Measurements from ENCODE around the gene APOBEC2.
A peak's percentile ranks its signal among the peaks of the same experiment; 100 is the strongest.

Gene APOBEC2

GRCh38 chr6:41028561-41029412 lies 24.2 kb upstream of the APOBEC2 start:
- no peak for TF ChIP-seq ZFX (IDR thresholded peaks at IDR 0.05)
- TF ChIP-seq, protein P1, sequence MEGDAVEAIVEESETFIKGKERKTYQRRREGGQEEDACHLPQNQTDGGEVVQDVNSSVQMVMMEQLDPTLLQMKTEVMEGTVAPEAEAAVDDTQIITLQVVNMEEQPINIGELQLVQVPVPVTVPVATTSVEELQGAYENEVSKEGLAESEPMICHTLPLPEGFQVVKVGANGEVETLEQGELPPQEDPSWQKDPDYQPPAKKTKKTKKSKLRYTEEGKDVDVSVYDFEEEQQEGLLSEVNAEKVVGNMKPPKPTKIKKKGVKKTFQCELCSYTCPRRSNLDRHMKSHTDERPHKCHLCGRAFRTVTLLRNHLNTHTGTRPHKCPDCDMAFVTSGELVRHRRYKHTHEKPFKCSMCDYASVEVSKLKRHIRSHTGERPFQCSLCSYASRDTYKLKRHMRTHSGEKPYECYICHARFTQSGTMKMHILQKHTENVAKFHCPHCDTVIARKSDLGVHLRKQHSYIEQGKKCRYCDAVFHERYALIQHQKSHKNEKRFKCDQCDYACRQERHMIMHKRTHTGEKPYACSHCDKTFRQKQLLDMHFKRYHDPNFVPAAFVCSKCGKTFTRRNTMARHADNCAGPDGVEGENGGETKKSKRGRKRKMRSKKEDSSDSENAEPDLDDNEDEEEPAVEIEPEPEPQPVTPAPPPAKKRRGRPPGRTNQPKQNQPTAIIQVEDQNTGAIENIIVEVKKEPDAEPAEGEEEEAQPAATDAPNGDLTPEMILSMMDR (conservative IDR thresholded peaks at IDR 0.05), result no peak
- H3K27ac ChIP-seq, result peak overlapping the region; percentile 7; the same call in 1 of the 2 replicates

DNA sequence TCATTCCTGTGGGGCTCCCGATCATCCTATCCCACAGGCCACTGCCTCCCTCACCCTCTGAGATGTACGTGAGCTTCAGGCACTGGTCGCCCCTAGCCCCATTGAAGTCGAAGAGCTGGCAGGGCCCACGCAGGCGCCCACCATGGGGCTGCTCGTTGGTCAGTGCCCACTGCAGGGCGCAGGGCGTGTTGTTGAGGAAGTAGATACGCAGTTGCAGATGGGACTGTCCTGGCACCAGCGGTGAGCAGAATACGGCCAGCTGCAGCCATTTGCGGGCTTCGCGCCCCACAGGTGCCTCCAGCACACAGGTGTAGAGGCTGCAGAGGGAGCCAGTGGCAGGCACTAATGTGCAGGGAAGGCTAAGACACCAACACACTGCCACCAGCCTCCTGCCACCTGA lies 20.2 kb upstream of the APOBEC2 start:
- H3K27ac ChIP-seq, result no peak overlapping the region
- TF ChIP-seq, protein P1 (conservative IDR thresholded peaks at IDR 0.05), result no peak
- TF ChIP-seq ZFX (IDR thresholded peaks at IDR 0.05), result no peak

GRCh38 chr6:41033776-41034175 lies 19.2 kb upstream of the APOBEC2 start:
- H3K27ac ChIP-seq, result no peak overlapping the region
- no peak for TF ChIP-seq ZFX (IDR thresholded peaks at IDR 0.05)
- TF ChIP-seq, protein P1 (conservative IDR thresholded peaks at IDR 0.05), result no peak

DNA sequence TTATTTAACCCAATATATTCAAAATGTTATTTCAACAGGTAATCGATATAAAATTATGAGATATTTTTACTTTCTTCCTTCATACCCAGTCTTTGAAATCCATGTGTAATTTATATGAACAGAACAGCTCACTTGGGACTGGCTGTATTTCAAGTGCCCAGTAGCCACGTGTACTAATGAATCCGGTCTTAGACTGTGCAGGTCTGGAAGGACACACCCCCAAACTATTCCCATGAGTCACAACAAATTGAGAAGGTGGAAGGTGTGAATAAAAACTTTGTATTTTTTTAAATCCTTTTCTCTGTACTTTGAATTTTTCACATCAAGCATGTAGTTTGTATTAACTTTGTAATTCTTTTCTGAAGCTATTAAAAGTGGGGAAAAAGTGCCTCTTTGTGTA lies 16.8 kb upstream of the APOBEC2 start:
- H3K27ac ChIP-seq, result no peak overlapping the region
- TF ChIP-seq, protein P1 (conservative IDR thresholded peaks at IDR 0.05), result no peak
- no peak for TF ChIP-seq ZFX (IDR thresholded peaks at IDR 0.05)

GRCh38 chr6:41036601-41037000 lies 16.4 kb upstream of the APOBEC2 start:
- H3K27ac ChIP-seq, result no peak overlapping the region
- TF ChIP-seq, protein P1 (conservative IDR thresholded peaks at IDR 0.05), result no peak
- no peak for TF ChIP-seq ZFX (IDR thresholded peaks at IDR 0.05)

DNA sequence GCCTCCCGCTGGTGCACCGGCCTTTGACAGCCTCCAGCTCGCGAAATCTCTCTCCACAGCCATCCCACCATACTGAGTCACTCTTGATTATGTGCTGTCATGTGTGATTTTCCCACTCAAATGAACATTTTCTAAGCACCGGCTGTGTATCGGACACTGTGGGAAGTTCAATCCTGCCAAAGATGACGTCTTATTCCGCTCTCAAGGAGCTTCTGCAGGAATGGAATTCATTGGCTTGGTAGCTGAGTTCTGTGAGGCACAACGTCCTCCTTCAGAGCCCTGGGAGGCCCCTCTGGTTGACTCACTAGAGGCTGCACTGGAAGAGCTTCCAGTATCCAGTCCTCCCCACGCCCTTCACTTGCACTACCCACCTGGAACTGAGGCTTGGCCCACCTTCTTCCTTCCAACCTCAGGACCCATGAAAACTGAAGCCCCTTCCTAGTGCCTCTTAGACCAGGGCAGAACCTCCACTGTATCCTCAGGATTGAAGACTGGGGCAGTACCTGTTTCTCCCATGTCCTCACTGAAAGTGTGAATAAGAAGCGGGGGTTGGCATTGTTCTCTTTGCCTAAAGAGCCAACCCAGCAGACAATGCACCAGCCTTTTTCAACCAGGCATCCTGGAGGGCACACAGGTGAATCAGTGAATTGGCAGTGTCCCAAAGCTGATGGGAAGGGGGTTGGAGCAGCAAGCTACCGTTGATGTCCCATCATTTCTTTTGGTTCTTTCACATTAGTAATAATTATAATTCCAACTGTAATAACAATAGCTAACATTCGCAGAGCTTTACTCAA lies 15.7 kb upstream of the APOBEC2 start:
- no peak overlapping the region for H3K27ac ChIP-seq
- TF ChIP-seq, protein P1 (conservative IDR thresholded peaks at IDR 0.05), result no peak
- TF ChIP-seq ZFX (IDR thresholded peaks at IDR 0.05), result no peak

DNA sequence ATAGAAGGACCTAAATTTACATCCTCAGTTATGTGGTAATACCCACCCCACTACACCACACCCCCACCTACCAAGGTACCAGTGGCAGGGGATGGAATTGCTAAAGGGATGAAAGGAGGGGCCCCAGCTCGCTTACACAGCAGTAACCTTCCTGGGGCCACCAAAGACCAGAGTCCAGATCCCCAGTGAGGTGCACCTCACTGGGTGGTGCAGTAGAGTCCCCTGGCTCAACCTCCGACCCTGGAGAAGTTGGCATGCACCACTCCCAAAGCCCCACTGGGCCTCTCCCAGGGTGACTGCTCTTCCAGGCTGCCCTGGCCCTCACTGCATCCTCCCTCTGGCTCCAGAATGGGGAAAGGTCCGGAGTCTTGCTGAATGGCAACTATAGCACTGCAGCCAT lies 14.8 kb upstream of the APOBEC2 start:
- TF ChIP-seq, protein P1 (conservative IDR thresholded peaks at IDR 0.05), result no peak
- TF ChIP-seq ZFX (IDR thresholded peaks at IDR 0.05), result no peak
- H3K27ac ChIP-seq, result no peak overlapping the region
